NCI-H69 (cell line): ENCODE measurements around the gene FAM181B.
A peak's percentile ranks its signal among the peaks of the same experiment; 100 is the strongest.

Experiments
- DNase-seq: peaks from one replicate; lab custom pipeline; 2025; lab: John Stamatoyannopoulos, UW

FAM181B gene

DNA sequence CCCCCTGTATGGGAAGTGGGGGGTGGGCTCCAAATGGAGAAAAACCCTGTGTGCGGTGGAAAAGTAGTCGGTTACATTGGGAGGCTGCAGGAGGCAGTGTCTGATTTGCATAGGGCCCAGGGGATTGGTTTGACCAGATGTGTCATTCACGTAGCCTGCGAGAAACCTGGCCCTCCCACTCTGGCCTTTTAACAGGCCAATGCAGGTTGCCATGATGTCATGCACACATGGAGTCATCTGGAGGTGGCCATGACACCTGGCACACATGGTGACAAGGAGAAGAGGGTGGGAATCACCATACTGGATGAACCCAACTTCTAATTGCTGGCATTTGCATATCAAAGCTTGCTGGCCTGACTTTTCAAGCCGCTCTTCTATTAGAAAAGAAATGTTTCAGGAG lies 50.6 kb downstream of the FAM181B start:
- peak; percentile 25 for DNase-seq

DNA sequence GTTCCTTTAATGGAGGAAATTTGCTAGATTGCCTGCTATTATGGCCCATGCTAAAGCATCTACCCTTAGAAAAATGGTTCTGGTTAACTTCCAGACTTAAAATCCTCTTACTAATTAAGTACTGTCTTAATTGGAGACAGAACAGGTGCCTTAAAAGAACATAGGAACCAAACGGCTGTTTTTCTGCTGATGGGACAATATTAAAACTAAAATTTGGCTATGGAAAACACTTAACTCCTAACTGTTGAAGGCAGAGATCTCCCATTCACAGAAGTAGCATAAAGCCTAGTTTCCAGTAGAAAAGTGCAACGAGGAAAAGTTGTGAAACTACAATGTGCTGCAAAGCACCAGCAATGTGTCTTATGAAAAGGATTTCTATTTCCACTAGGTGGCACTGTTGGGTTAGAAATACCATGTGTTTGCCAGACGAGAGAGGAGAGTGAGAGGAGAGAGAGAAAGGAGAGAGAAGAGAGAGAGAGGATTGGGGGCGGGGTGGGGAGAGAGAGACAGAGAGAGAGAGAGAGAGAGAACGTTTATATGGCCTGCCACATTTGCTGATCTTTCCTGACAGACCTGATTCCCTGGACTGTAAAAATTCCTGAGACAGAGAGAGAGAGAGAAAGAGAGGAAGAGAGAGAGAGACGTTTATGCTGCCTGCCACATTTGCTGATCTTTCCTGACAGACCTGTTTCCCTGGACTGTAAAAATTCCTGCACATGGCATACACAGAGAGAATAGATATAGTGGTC lies 51.5 kb downstream of the FAM181B start:
- peak; percentile 76 for DNase-seq

DNA sequence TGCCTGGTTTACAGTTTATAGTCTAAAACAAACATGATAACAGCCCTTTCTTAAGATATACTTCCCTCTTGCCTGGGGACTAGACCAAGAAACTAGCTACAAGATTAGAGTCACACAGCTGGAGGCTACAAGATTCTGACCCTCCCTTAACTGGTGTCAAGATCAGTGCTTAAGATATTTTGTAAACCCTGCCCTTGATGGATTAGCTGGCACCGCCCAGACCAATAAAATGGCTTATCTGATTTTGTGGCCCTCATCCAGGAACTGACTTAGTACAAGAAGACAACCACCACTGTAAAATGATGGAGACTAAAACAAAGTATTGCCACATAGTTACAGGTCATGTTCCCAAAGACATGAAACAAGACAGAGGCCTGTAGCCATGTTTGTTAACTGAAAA lies 53.4 kb downstream of the FAM181B start:
- no peak for DNase-seq
